GM12878 (cell line): ENCODE measurements around the gene DOCK7.

Experiments
- EZH2 ChIP-seq: IDR thresholded peaks from 2 replicates; pipeline ENCODE4 v1.6.1; 2012; ENCODE audit warnings: low read depth, mild to moderate bottlenecking, control low read depth, inconsistent platforms, low read length, borderline replicate concordance; ENCODE audit not compliant: control insufficient read depth
- POLR2AphosphoS5 ChIP-seq: IDR thresholded peaks from 2 replicates; pipeline ENCODE4 v1.6.1; 2011; ENCODE audit warnings: mild to moderate bottlenecking, low read length, inconsistent platforms
- SMAD1 ChIP-seq: fragments of 450-650 bp; IDR thresholded peaks from 2 replicates; pipeline ENCODE4 v1.6.1; 2018; ENCODE audit warnings: mild to moderate bottlenecking, low read depth; ENCODE audit not compliant: partially characterized antibody
- SPI1 ChIP-seq: IDR thresholded peaks from 2 replicates; pipeline ENCODE4 v1.6.1; 2011; ENCODE audit warnings: low read depth, mild to moderate bottlenecking, low read length, moderate library complexity, borderline replicate concordance; ENCODE audit not compliant: insufficient read depth
- TF ChIP-seq, protein P1 (sequence below), 3 experiments: IDR thresholded peaks in 2 of 3; conservative IDR thresholded peaks in 1 of 3; 2 replicates each; pipeline ENCODE4 v1.5.1; 2011; ENCODE audit warnings: low read depth in 3 of 3, low read length in 3 of 3, mild to moderate bottlenecking in 3 of 3, control low read depth in 2 of 3, moderate library complexity in 2 of 3, inconsistent platforms in 1 of 3, mixed read lengths in 1 of 3; ENCODE audit not compliant: control insufficient read depth in 2 of 3, insufficient read depth in 1 of 3; ENCODE audit errors: extremely low read depth in 1 of 3

DNA sequence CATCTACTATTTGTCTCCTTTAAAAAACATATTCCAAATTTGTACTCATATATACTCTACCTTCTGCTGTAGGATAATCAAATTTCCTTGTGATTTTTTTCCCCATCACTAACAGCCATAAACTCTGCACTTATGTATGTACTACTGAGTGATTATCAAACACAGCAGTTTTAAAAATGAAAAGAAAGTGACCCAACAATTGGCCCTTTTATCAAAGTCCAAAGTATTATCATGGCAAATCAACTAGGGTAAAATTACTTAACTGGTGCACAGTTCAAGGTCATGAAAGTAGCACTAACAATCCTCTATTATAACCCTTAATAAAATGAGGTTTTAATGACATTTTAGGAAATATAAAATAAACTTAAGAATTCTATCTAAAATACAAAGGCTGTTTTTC is 79.3 kb downstream of the DOCK7 start:
- TF ChIP-seq, protein P1, sequence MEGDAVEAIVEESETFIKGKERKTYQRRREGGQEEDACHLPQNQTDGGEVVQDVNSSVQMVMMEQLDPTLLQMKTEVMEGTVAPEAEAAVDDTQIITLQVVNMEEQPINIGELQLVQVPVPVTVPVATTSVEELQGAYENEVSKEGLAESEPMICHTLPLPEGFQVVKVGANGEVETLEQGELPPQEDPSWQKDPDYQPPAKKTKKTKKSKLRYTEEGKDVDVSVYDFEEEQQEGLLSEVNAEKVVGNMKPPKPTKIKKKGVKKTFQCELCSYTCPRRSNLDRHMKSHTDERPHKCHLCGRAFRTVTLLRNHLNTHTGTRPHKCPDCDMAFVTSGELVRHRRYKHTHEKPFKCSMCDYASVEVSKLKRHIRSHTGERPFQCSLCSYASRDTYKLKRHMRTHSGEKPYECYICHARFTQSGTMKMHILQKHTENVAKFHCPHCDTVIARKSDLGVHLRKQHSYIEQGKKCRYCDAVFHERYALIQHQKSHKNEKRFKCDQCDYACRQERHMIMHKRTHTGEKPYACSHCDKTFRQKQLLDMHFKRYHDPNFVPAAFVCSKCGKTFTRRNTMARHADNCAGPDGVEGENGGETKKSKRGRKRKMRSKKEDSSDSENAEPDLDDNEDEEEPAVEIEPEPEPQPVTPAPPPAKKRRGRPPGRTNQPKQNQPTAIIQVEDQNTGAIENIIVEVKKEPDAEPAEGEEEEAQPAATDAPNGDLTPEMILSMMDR (IDR thresholded peaks at IDR 0.05 in 2 of 3, conservative IDR thresholded peaks at IDR 0.05 in 1 of 3; ENCODE audit: control insufficient read depth in 2 of 3, extremely low read depth in 1 of 3, insufficient read depth in 1 of 3, low read depth in 3 of 3, low read length in 3 of 3), result no peak
- no peak for TF ChIP-seq SMAD1
- TF ChIP-seq POLR2AphosphoS5, result no peak
- TF ChIP-seq SPI1, result no peak
- no peak for TF ChIP-seq EZH2
